SW480 (cell line): ENCODE results near the gene HOXB6.

Source experiments
- DNase-seq: peaks from one replicate; pipeline ENCODE4 v3.0.0-alpha.2; 2016; ENCODE audit warnings: low spot score

Gene HOXB6

DNA sequence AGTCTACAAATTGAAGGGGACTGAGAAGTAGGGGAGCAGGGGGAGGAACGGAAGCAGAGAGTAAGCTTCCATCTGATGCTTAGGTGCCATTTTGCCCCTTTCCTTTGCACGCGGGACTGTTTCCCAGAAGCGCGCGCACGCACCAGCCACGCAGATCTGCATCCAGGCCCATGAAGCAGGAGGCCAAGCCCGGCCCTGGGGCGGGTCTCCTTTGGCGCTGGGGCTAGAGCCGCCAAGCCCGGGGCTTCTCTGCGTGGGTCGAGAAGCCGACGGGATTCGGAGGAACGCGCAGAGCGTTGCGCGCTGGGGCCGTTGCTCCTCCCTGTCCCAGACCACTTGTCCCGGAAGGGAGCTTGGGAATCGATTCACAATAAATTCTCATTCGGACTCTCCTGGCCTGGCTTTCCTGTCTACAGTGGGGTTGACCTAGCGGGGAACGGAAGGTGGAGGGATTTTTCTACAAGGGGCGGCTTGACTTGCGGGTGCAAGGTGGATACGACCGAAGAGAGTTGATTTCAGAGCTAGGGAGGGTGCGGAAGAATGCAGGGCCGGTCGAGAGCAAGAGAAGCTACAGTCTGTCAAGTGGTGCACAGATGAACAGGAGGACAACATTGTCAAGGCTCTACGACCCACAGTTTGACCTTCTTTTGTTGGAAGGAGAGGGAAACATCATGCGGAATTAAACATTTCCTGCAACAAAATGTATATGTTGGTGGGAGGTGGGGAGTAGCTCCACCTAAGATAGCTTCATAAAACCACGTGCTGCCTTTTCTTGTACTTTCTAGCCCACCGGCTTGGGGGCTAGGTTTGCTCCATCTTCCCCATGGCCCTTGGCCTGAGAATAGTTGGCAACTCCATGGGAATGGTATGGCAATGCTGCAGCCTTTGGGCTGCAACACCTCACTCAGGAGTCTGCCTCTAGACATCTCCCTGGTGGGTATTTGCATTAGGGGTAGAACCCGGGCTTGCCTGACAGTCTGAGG is 16.9 kb upstream of the HOXB6 start:
- no peak for DNase-seq

DNA sequence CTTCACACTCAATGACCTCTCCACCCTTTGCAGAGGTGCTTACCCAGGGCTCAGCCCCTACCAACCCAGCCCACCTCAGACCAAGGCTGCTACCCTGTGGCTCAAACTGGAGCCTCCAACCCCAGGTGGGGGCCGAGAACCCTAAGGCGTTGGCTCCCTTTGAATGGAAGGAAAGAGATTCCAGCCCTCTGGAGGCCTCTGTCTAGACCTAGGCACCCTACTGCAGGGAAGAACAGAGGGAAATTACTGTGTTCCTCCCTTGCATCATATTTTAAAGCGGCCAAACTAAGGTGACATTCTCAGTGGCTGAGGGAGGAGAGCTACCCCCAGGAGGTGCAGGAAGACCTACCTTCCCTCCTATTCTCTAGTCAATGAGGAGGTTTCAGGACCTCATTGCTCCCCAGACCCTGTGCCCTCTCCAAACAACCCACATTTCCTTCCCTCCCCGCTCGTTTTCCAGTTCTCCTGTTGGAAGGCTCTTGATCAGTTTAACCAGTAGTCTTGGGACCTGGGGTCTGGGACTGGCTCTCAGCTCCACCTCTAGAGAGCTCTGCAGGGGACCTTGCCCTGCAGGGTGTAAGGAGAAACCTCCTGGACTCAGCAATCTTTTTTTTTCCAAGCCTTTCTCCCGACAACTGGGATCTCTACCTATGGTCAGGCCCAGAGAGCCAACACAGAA is 15.8 kb upstream of the HOXB6 start:
- no peak for DNase-seq

DNA sequence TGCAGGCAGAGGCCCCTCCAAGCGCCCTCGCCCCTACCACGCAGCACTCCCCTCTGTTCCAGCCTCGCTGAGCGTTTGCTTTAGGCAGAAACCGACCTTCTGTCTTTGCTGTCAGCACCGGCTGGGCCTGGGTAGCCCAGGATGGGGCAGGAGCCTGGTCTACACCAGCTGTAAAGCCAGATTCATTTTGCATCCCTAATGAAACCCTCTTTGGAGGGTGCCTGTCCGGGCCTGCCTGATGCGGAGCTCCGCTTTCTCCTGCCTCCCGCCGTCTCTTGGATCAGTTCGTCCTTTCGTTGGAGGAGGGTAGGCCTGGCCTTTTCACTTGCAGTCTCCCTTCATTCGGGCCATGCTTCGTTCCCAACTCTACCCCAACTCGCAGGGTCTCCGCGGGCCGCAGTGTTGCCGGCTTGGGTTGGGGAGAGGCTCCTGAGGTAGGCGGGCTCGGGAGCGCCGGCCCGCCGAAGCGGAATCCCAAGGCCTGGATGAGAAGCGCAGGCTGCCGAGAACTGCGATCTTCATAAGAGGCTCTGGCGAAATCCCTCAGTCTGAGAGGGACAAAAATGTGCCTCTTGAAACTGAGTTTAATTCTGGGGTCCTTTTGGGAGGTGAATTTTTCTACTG is 15.2 kb upstream of the HOXB6 start:
- DNase-seq = no peak

DNA sequence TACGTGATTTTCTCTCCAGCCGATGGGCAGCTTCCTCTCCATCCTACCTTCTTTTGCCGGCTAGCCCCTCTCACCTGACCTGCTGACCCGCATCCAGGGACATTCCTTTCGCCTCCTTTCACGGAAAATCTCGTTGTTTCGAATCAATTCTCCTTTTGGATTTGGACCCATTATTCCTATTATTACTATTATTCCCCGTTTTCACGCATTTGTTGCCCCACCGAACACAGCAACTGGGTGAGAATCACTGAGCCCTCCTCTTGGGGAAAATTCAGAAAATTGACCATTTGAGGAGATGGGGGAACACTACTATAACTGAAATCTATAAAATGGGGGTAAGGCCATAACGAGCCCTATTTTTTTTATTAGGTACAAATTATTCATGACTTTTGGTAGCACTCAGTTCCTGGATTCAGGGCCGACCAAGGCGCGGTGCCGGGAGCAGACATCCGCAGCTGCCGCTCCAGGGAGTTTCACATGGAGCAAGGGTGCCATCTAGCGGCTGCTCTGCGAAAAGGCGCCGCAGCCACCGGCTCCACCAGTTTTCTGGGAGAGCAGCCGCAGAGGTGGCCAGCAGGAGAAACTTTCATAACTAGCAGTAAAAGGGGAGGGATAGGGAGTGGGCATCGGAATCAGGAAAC is 13.6 kb upstream of the HOXB6 start:
- DNase-seq = peak; percentile 87

DNA sequence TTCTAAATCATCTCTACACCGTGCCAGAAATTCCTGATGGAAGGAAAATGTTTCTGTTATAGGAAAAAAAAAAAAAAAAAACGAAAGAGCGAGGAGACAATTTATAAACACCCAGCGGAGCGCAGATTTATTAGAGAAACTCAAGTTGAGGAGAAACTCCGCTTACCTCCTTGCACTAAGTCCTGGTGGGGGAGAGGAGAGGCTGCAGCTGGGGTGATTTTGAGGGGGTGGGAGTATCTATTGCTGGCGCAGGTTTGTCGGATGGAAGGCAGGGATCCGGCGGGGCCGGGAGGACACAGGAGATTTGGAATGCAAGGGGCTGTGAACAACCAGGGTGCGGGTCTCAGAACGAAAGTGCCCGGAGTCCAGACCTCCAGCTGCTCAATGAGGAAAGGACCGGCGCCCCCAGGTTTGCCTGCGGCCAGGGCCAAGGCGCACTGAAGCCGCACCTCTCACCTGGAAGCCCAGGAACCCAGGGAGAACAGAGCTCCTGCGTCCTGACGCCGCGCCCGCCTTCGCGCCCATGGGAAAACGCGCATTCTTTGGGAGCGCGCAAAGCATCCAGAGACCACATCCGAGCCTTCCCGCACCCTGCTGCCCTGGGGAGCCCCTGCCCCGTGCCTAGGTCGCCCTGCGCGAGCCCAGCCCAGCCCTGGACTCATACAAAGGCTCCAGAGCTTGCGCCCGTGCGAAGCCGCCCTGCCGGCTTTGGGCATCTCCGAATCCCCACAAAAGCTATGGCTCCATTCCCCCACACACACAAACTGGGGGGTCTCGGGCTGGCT is 12.9 kb upstream of the HOXB6 start:
- DNase-seq = peak; percentile 68

DNA sequence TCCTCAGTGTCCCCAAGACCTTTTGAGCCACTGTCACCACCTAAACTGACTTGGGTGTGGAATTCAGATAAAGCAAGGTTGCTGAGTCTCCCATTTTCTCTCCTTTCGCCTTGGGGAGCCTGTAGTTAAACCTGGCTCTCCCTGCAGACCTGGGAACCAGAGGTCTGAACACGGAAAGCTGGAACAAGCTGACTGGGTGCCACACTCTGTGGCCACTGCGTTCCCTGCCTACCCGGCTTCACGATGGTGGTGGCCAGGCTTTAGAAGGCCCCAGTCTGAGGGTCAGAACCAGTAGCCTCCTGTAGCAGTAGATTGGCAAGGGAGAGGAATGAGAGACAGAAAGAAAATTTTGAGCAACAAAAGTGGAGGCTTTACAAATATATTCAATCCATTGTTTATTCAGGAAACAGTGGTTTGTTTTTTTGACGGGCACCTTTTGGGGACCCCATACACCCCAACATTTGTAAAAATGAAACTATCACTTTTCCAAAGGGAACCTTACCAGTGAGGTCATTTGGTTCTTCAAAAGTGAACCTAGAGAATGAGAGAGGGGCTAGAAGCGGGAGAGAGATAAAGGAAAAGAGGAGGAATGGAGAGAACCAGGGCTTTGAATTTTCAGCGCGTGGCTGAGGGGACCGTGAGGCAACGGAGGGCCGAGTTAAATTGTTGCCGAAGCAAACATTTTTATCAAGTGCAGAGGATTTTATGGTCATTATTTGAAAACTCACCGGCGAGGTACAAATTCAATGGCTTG is 12.1 kb upstream of the HOXB6 start:
- DNase-seq = peak; percentile 46

DNA sequence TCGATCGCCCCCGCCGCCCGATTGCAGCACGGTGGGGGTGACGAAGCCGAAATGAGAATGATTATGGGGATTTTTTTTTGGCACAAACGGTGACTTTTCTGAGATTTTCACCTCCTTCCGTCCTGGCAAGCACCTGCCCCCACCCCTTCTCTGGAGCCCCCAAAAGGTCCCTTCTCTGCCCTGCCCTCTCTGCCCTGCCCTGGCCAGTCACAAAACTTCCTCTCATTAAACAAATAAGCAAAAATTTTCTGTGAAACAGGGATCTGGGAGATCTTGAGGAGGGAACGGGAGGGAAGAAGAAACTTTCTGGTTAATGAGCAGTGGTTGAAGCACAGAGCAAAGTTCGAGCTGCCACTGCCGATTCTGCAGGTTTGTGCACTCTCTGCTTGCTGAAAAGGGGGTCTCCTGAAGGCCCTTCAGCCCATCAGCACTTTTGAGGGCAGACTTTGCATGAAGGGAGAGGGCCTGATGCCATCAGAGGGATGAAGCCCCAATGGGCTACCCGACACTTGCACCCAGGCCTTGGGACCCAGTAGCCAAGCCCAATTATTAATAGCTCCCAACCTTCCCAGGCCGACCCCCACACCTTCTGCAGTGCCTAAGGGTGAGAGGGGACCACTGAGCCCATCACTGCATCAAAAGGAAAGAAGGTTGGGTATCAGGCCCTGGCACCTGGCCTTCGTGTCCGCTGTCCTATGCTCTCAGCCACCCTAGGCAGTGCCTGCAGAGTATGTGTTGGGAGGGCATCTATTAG is 11.4 kb upstream of the HOXB6 start:
- peak; percentile 23 for DNase-seq

DNA sequence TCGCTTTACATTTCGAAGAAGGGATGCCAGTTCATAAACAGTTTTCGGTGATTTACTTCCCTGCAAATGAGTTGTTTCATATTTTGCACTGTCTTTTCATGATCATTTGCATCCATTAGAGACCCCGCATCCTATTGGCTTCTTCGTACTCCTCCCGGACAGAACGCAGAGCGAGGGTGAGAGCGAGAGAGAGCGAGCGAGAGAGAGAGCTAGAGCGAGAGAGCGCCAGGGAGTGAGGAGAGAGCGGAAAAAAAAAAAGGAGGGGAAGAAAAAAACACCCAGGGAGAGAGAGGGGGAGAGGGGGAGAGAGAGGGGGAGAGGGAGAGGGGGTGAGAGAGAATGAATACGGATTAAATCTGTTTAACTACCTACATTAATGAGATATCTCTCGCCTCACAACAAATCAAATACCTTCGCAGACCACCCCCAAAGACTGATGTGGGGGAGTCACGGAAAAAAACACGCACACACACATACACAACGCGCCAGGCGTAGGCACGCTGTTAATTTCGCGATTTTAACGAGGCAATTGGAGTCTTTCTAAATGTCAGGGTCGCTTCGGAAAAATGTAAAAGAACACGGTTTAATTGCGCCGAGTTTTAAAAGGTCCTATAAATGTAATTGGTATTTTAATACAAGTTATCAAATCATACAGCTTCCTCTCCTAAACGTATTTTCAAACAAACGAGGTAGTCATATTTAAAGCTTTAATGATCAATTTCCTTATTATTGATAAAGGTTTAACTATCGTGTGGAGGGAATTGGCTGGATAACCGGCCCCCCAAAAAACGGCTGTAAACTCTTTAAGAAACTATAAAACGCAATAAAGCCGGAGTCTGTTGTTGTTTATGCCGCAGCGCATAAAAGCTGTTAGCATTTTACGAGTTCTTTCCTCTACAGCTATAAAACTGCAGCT is 10.5 kb upstream of the HOXB6 start, which contains the start of gene HOXB8:
HOXB8 (minus strand) TSS at position 246 of the 916 bp plus-strand sequence. CDS start 588 bp downstream, outside the sequence.
- DNase-seq = peak; percentile 90

DNA sequence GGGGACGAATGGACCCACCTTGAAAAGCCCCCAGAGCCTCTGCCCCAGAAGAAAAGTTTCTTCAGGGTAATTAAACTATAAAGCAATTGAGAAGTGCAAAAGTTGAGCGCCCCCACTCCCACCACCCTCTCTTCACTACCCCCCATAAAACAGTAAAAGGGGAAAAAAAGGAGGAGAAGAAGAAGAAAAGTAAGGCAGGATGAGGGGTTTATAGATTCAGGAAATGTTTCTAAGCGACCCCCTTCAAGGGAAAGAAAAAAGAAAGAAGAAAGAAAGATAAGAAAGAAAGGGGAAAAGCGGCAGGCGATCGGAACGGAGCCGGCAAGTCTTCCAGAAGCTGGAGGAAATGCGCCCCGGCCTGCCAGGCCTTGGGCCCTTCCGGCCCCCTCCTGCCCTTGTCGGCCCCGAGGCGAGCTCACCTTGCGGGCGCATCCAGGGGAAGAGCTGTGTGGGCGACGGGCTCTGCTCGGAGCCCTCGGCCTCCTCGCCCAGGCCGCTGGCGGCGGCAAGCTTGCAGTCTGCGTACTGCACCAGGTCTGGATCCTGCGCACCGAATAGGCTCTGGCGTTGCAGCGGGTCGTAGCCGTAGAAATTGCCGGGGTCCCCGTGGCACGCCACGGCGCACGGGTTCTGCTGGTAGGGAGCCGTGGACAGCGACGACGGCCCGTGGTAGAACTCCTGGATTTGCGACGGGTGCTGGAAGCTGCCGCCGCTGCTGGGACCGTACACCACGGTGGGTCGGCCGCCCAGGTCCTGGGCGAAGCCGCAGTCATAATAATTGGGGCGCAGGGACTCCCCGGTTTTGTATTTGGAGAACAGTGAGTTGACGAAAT is 9.3 kb upstream of the HOXB6 start:
- DNase-seq = peak; percentile 54

DNA sequence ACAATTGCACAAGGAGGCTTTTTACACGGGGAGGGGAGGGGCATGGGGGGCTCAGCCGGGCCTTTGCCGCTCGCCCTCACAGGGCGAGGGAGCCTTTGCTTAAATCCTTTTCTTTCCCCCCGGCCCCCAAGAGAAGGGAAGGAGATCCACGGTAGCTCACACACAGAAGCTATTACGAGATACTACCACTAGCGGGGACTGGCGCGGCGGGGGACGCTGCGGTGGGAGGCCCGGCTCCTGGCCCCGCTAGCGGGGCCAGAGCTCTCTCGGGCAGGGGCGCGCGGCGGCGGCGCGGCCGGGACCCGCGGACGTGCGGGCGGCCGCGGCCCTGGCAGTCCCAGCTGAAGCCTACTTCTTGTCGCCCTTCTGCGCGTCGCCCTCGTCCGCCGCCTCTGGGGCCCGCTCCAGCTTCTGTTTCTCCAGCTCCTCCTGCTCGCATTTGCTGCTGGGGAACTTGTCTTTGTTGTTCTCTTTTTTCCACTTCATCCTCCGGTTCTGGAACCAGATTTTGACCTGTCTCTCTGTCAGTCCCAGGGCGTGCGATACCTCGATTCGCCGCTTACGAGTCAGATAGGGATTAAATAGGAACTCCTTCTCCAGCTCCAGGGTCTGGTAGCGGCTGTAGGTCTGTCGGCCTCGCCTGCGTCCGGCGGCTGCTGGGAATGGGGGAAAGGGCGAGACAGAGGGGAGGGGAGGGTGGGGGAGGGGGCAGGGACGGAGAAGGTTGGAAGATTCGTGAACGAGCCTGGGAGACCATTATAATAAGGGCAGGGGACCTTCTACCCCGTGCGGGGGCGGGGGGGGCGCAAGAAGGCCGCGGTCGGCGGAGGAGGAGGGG is 8.3 kb upstream of the HOXB6 start:
- DNase-seq = peak; percentile 59

DNA sequence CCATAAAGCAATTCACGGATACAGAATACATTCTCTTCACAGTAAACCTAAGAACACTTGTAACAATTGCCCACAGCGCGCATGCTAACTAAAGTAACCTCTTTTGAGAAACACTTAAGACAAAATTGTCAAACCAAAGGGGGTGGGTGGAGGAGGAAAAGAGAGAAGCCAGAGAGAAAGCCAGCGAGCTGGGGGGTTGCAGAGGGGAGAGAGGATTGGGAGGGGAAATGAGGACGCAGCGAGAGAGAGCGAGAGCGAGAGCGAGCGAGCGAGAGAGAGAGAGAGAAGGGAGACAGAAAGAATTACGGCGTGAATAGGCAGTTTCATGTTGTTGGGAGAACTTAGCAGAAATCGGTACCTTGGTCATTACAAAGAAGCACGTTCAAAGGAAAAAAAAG is 7.7 kb upstream of the HOXB6 start:
- no peak for DNase-seq

DNA sequence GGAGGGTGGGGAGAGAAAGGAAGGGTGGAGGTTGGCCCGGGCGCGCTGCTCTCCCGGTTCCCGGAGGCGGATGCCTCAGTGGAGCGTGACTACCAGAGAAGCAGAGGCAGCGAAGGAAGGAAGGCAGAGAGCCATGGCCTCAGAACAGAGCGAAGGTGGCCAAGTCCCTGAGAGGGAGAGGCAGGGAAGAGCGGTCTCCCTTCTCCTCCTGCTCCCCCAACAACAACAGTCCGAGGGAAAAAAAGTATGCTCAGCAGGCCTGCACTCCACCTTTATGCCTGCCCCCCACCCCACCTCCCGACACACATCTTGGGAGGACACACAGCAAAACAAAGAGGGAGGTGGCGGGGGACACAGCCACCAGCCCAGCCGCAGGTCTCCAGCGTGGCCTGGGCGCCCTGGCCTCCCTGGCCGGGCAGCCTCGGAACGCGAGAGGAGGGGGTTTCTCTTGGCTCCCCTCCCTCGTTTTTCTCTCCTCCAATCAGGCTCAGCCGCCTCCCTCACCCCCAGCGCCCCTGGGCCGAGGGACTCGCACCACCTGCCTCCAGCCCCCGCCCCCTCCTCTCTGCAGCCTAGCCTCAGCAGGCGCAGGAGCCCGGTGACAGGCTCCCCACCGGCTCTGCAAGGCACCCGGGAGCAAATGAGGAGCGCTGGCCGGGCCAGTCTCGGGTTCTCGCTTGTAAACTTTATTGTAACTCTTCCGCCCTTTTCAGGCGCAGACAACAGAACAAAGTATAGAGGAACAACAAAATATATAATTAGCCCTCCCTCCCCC is 7.1 kb upstream of the HOXB6 start:
- peak; percentile 72 for DNase-seq

DNA sequence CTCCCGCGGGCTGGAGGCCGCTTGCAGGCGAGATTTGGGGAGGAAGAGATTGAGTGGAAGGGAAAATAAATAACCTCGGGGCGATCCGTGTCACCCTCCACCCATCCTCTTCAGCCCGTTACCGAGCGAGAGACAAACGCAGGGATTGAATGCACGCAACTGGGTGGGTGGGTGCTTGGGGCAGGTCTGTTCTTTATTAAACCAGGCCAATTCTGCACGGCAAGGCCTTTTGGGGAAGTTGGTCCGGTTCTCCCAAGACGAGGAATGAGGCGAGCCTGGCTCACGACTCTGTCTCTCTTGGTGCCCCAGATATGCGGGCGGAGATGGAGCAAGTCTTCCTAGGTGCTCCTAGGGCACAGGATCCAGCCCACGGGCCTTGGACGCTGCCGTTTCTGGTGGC is 6.4 kb upstream of the HOXB6 start:
- peak; percentile 47 for DNase-seq

DNA sequence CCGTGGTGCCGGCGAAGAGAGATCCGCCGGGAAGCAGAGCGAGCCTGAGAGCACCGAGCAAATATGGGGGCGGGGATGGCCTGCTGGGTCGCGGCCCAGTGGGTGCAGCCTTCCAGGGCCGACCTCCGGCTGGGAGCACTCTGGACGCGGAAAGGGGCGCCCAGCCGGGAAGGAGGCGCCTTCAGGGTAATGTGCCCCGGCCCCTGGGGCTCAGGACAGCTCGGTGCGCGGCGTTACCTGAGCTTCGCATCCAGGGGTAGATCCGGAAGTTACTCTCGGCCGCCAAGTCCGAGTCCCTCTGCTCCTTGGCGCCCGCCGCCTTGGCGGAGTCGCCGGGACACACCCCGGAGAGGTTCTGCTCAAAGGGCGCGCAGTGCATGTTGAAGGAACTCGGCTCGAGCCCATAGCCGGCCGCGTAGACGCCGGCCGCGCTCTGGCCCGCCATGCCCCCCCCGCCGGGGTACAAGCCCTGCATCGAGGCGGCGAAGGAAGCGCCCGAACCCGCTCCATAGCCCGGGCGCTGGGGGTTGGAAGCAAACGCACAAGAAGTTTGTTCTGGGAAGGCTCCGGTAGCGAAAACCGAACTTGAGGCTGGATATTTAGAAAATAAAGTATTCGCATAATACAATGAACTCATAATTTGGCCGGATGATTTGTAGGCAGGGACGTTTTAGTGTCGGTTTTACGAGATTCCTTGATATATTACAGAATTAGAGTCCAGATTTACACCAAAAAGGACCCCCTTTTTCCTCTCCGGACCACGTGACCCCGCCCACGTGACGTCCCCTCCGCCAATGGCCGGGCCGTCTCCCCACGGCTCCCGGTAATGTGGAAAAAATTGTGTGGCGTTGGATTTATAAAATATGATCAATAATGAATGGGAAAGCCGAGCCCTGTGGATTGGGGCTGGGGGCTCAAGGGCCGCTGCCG is 5.8 kb upstream of the HOXB6 start, which contains the start of gene HOXB7:
HOXB7 (minus strand) TSS at position 736 of the 930 bp plus-strand sequence; CDS start at position 637, 99 bp downstream.
- peak; percentile 63 for DNase-seq

DNA sequence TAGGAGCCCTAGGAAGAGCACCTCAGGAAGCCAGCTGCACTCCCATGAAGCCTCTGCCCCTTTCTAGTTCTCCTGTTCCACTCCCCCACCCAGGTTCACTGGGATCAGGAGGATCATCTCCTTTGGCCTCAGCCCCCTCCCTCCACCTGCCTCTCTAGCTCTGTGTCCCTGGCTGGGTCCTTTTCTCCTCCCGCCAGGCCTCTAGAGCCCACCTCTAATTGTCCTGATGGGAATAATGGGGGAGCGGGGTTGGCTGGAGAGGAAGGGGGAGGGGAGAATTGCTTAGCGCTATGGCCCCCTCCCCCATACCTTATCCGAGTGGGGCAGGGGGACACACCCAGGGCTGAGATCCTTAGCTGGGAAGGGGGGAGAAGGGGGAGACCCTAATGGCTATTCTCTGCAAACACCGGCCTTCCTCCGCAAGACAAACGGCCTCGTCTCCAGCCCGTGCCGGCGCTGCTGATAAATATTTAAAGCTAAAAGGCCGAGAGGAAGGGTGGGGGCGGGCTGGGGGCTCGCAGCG is 5.0 kb upstream of the HOXB6 start:
- peak; percentile 27 for DNase-seq
